ENCODE measurements around the gene ERC2. TPM values are rescaled to one million over a fixed set of nuclear protein-coding genes. Genes with fewer than 3 reads are reported as not detected.

ERC2 gene
- total and polyA plus RNA-seq, 2 of the 8 experiments (the other 6 are each of a cell fraction or from before 2014, with no cell fraction given), result 16.4 to 22.8 TPM

DNA sequence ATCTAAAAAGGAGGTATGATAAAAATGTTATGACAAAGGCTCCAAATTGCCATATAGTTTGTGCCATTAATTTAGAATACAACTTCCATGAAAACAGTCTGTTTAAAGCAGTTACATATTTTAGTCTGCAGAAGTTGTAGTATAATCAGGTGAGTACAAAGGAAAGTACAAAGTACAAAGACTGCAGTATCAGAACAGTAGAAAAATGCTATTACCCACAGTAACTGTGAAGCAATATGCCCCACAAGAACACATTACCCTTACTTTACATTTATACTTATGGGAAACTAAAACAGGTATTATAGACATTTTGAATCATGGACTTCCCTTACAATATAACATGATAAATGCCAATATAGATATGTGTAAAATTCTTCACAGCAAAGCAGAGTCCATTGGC is 398.5 kb downstream of the ERC2 start (continued):
- TF ChIP-seq CHD7 (IDR thresholded peaks at IDR 0.05; ENCODE audit: insufficient replicate concordance, low read length), result no peak

Measured in H1 (cell line).